ENCODE measurements around the gene JAML.

DNA sequence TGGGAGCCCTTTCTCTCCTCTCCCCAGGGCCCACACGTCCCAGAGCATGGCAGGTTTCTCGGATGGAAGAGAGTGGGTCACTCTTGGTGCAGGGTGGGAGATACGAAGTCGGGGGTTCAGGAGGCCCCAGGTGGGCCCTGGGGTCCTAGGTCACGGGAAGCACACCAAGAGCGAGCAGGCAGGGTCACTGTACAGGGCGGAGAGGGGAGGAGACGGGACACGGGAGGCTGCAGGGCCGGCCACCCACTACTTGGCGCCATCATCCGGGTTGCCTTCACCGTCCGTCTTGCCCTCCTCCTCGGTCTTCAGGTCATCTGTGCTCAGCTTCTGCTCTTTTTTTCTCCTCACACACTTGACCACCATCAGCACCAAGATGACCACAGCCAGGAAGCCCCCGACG lies 58.2 kb downstream of the JAML start:
- TF ChIP-seq, protein P1, sequence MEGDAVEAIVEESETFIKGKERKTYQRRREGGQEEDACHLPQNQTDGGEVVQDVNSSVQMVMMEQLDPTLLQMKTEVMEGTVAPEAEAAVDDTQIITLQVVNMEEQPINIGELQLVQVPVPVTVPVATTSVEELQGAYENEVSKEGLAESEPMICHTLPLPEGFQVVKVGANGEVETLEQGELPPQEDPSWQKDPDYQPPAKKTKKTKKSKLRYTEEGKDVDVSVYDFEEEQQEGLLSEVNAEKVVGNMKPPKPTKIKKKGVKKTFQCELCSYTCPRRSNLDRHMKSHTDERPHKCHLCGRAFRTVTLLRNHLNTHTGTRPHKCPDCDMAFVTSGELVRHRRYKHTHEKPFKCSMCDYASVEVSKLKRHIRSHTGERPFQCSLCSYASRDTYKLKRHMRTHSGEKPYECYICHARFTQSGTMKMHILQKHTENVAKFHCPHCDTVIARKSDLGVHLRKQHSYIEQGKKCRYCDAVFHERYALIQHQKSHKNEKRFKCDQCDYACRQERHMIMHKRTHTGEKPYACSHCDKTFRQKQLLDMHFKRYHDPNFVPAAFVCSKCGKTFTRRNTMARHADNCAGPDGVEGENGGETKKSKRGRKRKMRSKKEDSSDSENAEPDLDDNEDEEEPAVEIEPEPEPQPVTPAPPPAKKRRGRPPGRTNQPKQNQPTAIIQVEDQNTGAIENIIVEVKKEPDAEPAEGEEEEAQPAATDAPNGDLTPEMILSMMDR (IDR thresholded peaks at IDR 0.05), result no peak
- no peak for TF ChIP-seq POLR2A (IDR thresholded peaks at IDR 0.05)
